Osteocyte (in vitro differentiated cells): Measurements from ENCODE around the gene TMOD1. TPM values are rescaled to one million over a fixed set of nuclear protein-coding genes. Genes with fewer than 3 reads are reported as not detected.

Experiments
- DNase-seq: peaks from one replicate; pipeline ENCODE4 v3.0.0; 2021; ENCODE audit warnings: mixed read lengths; ENCODE audit not compliant: unreplicated experiment; ENCODE audit errors: extremely low spot score
- H3K27ac Mint-ChIP-seq: one replicate; pipeline ENCODE4 v1.8.0; 2021; ENCODE audit warnings: mild to moderate bottlenecking, mixed read lengths; ENCODE audit not compliant: unreplicated experiment
- H3K27me3 Mint-ChIP-seq: one replicate; pipeline ENCODE4 v1.8.0; 2021; ENCODE audit warnings: mixed read lengths; ENCODE audit not compliant: unreplicated experiment
- H3K36me3 Mint-ChIP-seq: one replicate; pipeline ENCODE4 v1.8.0; 2021; ENCODE audit warnings: mixed read lengths; ENCODE audit not compliant: unreplicated experiment
- H3K4me1 Mint-ChIP-seq: one replicate; pipeline ENCODE4 v1.8.0; 2021; ENCODE audit warnings: mixed read lengths; ENCODE audit not compliant: unreplicated experiment
- H3K4me3 Mint-ChIP-seq: one replicate; pipeline ENCODE4 v1.8.0; 2021; ENCODE audit warnings: mild to moderate bottlenecking, moderate library complexity, mixed read lengths; ENCODE audit not compliant: unreplicated experiment
- H3K9me3 Mint-ChIP-seq: one replicate; pipeline ENCODE4 v1.8.0; 2021; ENCODE audit warnings: mixed read lengths; ENCODE audit not compliant: unreplicated experiment
- CTCF ChIP-seq: fragments of 200-600 bp; sonication (generic); IDR thresholded peaks from 2 replicates; pipeline ENCODE4 v1.5.0; 2021; ENCODE audit warnings: antibody characterized with exemption, mild to moderate bottlenecking, moderate library complexity
- total RNA-seq: library from RNA; stranded (reverse); gene quantifications from 2 replicates; pipeline ENCODE4 v1.2.1, GENCODE V29; 2021

Gene TMOD1
- total RNA-seq, 1 donor from 2014 or later, result not detected

GRCh38 chr9:97526895-97527575, 25.6 kb downstream of the TMOD1 start:
- Mint-ChIP-seq H3K9me3 (no peaks in the 10 kb centered on the region), H3K27ac (no peak overlapping the region), H3K4me1 (no peaks in the 10 kb centered on the region), H3K4me3 (no peak overlapping the region), H3K27me3 (peaks cover 30% of the 10 kb centered on the region), H3K36me3 (no peaks in the 10 kb centered on the region)
- DNase-seq, result no peak
- TF ChIP-seq CTCF, result no peak

- no peak for DNase-seq
- H3K4me1 Mint-ChIP-seq, result no peaks in the 10 kb centered on the region
- H3K4me3 Mint-ChIP-seq, result no peak overlapping the region
- H3K9me3 Mint-ChIP-seq, result no peaks in the 10 kb centered on the region
- H3K36me3 Mint-ChIP-seq, result no peaks in the 10 kb centered on the region
- H3K27me3 Mint-ChIP-seq, result peaks cover 34% of the 10 kb centered on the region
- H3K27ac Mint-ChIP-seq, result no peak overlapping the region
- TF ChIP-seq CTCF, result no peak
Measured at GRCh38 chr9:97527626-97528528, 26.4 kb downstream of the TMOD1 start.

- Mint-ChIP-seq H3K36me3 (no peaks in the 10 kb centered on the region), H3K27ac (no peak overlapping the region), H3K9me3 (no peaks in the 10 kb centered on the region), H3K4me3 (no peak overlapping the region), H3K4me1 (no peaks in the 10 kb centered on the region), H3K27me3 (peaks cover 34% of the 10 kb centered on the region)
- no peak for DNase-seq
- TF ChIP-seq CTCF, result no peak
Measured at GRCh38 chr9:97528529-97529230, 27.2 kb downstream of the TMOD1 start.

GRCh38 chr9:97529363-97530076, 28.1 kb downstream of the TMOD1 start:
- Mint-ChIP-seq H3K27ac (no peak overlapping the region), H3K4me3 (no peak overlapping the region), H3K27me3 (peaks cover 29% of the 10 kb centered on the region), H3K36me3 (no peaks in the 10 kb centered on the region), H3K4me1 (no peaks in the 10 kb centered on the region), H3K9me3 (peaks cover 3% of the 10 kb centered on the region)
- no peak for DNase-seq
- TF ChIP-seq CTCF, result no peak
